DMS153 (cell line): ENCODE measurements around the gene USB1.
"Not testable (repeated sequence)": the region's sequence is repeated elsewhere in the genome, so short reads cannot be mapped to it uniquely, and the experiment has no call there.

Experiments
- DNase-seq: peaks from one replicate; lab custom pipeline; 2025; lab: John Stamatoyannopoulos, UW

Gene USB1

DNA sequence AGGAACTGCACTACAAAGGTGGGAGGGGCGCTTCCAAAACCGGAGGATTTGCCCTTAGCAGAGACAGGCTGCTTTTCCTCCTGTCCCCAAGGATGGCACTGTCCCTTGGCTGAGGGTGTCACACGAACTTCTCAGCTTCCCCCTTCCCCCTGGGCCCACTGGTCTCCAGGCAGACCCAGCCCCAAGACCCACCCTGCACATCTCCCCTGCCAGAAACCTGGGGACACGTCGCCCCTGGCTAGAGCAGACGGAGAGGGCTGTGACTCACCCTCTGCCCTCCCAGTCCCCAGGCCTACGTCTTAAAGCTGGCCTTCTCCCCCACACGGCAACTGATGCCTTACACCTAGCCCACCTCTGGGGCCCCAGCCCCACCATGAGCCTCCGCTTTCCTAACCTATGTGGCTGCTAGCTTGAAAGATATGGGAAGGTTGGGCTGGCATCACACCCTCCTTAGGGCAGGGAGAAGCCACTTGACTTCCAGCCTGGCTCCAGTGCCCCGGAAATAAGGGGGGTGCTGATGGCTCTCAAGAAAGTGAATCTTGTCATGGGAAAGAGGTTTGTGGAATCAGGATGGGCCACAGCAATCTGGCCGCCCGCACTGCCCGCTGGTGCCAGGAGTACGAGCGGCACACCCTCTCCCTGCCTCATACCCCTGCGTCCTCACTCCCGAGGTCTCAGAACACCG is 5.3 kb upstream of the USB1 start:
- no peak for DNase-seq

DNA sequence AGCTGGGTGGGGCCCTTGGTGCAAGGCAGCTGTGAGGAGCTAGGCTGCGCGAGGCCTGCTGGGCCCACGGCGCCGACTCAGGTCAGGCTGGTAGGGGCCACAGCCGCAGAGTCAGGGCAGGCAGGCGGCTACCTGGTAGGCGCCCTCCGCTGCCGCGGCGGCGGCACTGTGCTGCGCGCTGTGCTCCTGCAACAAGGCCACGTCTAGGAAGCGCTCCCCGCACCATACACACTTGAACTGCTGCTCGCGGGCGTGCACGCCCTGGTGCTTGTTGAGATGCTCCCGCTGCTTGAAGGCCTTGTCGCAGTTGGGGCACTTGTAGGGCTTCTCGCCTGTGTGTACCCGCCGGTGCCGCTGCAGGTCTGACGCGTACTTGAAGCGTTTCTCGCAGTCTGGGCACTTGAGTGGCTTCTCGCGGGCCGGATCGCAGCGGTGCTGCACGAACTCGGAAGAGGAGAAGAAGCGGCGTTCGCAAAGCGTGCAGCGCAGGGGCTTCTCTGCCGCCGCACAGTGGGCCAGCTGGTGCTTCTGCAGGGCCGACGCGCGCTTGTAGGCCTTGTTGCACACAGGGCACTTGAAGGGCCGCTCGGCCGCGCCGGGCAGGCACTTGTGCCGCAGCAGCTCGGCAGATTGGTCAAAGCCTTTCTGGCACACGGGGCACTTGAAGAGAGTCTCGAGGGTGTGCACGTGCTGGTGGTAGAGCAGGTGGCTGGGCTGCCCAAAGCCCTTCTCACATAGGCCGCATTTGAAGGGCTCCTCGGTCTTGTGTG is 4.6 kb upstream of the USB1 start:
- no peak for DNase-seq

DNA sequence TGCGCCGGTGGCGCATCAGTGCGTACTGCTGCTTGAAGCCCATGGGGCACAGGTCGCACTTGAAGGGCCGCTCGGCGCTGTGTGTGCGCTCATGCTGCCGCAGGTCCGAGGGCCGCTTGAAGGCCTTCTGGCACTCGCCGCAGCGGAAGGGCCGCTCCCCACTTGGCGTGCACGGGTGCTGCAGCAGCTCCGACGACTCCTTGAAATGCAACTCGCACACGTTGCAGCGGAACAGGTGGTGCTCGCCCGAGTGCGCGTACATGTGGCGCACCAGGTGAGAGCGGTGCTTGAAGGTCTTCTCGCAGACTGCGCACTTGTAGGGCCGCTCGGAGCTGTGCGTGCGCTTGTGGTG is 4.1 kb upstream of the USB1 start:
- DNase-seq: no peak

- no peak for DNase-seq
Observed at GRCh38 chr16:57997528-57998265, 3.5 kb upstream of the USB1 start.

DNA sequence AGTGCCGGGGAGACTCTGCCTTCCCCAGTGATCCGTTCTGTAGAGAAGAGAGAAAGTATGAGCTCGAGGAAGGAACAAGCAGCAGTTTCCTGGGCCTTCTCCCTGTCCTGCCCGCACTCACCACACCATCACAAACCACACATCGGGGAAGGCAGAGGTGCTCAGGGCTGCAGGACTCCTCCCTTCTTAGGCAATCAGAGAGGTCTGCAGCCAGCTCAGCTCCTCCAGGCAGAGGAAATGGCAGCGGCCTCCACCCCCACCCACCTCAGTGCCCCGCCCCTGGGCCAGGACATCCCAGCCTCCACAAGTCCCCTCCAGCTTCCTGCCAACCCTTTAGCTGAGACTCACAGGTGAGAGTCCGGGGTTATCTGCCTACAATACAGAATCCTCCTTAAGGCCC is 2.7 kb upstream of the USB1 start:
- DNase-seq: no peak

- DNase-seq: no peak
Observed at GRCh38 chr16:57998992-57999365, 2.2 kb upstream of the USB1 start.

DNA sequence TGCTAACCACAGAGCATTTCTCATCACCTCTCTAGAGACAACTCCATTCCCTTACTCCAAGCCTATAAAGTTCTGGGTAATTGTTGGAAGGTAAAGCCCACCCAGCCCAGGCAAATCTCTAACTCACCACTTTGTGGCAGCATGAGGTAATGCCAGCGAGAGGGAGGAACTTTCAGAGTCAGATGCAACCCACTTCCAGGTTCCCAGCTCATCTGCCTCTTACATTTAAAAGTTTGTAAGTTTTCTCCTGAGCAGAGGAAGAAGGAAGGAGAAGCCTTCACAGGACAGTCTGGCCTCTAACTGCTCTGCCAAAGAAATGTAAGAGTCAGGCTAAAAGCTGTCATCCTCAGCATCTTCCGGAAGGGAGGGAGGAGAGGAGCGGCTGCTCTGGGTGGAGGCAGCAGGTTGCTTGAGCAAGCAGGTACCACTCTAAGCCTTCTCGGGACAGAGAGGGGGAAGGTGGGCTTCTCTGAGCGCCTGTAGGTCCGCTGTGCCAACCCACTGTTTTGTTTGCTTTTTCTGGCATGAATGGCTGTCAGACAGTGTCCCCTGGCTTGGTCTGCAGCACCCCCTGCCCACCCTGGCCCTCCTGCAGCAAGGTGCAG is 1.7 kb upstream of the USB1 start:
- no peak for DNase-seq

DNA sequence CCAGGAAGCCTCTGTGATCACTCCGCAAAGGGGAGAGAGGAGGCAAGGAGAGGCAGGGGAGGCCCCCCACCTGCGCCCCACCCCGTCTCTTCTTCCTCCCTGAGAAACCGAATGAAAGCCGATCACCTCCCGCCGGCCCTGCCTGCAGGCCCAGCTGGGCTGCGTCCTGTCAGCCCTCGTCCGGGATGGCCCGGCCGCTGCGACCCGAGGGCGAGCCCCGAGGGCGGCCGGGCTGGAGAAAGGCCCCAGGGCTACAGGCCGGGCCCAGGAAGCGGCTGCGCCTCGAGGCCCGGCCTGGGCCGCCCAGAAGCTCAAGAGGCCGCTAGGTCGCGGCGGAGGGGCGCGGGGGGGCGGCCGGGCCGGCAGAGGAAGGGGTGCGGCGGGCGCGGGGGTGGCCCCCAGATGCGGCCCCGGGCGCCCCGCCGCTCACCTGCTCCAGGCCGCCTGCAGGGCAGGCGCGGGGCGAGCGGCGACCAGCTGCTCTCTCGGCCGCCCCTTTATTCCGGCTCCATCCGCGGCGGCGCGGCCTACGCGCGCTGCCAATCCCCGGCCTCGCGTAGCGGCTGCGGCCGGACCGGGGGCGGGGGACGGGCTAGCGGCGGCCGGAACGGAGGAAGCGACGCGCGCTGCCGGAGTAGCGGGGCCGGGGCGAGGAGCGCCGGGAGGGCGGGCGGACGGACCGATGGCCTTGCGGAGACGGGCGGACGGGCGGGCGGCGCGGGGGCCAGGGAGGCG is 1.1 kb upstream of the USB1 start, which contains the start of gene ZNF319:
TSS of gene ZNF319 (minus strand) at position 702 of the 735 bp plus-strand sequence. CDS start 2,407 bp downstream, outside the sequence.
- DNase-seq: no peak

GRCh38 chr16:58001781-58002415 is 691 bp downstream of the USB1 start:
- DNase-seq: no peak

GRCh38 chr16:58002416-58002800 is 1.2 kb downstream of the USB1 start:
- DNase-seq: no peak

DNA sequence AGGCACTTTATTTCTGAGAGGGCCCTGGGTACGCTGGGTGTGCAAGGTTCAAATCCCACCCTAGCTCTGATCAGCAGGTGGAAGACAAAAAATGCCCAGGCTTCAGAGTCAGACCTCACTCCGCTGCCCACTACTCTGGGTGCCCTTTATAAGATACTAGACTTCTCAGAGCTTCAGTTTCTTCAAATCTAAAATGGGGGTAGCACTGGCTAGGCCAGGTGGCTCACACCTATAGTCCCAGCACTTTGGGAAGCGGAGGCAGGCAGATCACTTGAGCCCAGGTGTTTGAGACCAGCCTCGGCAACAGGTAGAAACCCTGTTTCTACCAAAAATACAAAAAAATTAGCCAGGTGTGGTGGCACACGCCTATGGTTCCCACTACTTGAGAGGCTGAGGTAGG is 1.7 kb downstream of the USB1 start:
- DNase-seq: no peak

DNA sequence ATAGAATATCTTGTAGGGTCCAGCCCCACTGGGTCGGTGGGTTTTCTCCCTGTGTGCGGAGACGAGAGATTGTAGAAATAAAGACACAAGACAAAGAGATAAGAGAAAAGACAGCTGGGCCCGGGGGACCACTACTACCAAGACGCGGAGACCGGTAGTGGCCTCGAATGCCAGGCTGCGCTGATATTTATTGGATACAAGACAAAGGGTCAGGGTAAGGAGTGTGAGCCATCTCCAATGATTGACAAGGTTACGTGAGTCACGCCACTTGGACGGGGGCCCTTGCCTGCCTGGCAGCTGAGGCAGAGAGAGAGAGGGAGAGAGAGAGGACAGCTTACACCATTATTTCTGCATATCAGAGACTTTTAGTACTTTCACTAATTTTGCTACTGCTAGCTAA is 3.5 kb downstream of the USB1 start:
- not testable (repeated sequence) for DNase-seq

- DNase-seq: no peak
Observed at GRCh38 chr16:58009856-58010416, 8.7 kb downstream of the USB1 start.

GRCh38 chr16:58010886-58011285 is 9.7 kb downstream of the USB1 start:
- no peak for DNase-seq

- no peak for DNase-seq
Observed at GRCh38 chr16:58011652-58012051, 10.4 kb downstream of the USB1 start.

DNA sequence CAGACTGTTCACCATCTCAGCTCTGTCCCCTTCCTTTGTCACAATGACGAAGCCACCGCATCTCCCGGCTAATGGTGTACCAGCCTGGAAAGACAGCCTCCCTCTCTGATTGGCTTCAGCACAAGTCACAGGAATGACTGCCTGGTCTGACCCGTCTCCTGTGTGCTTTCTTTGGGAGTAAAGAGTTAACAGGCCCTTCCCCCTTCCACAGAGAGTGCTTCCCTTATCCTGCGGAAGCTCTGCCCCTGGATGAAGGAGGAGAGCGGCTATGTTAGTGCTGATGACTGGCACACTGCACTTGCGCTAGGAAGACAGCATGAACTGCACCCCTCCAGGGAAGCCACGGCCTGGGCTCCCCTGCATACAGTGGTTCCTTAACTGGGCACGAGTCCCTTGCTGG is 11.3 kb downstream of the USB1 start:
- no peak for DNase-seq

DNA sequence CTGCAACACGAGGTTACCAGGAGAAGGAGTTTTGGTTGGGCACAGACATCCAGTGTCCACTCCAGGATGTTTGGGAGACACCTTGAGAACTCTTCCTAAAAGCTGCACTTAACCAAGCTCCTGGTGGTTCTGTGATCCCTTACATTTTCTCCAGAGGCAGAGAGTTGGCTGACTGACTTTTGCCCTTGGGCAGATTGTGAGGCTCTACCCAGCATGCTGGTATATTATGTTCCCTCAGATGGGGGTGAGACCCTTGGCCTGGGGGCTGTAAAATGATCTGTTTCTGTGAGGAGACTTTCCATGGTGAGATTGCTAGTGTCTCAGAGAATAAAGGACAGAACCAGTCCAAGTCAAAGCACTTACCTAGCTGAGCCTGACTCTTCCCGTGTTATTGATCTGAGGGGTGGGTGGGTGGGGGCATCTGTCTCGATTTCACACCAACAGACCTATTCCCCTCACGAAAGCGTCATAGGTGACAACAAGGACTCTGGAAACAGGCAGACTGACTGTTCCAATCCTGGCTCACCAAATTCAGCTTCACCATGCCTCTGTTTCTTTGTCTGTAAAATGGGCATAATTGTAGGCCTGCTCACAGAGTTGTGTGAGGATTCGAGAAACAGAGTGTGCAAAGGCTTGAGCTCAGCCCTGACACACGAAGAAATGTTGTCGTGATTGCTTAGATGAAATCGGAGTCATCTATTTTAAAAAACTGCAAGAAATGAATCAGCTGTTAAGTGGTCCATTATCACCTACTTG is 12.2 kb downstream of the USB1 start:
- DNase-seq: no peak

- DNase-seq: no peak
Observed at GRCh38 chr16:58016840-58017446, 15.7 kb downstream of the USB1 start.

- no peak for DNase-seq
Observed at GRCh38 chr16:58018803-58019202, 17.6 kb downstream of the USB1 start.
